GM13977 (cell line): Measurements from ENCODE around the gene HEY2.
"Not testable (repeated sequence)": the region's sequence is repeated elsewhere in the genome, so short reads cannot be mapped to it uniquely, and the experiment has no call there.

ENCODE experiments used
- DNase-seq: peaks from one replicate; pipeline ENCODE4 v3.0.0; 2012; ENCODE audit warnings: low spot score
- in situ Hi-C: fragments of 300-500 bp; cut with MboI; formaldehyde crosslinking; loops from one replicate; pipeline ENCODE4 v1.12.0; 2022; ENCODE audit warnings: low sequenced_read_pairs, low pct_unique_long_range_greater_than_20kb, mixed read lengths, inconsistent platforms; ENCODE audit not compliant: unreplicated experiment
- TF ChIP-seq, protein P1 (sequence below): IDR thresholded peaks from 2 replicates; pipeline ENCODE4 v1.5.1; 2012; ENCODE audit warnings: mild to moderate bottlenecking, control low read depth; ENCODE audit not compliant: insufficient read depth; ENCODE audit errors: extremely low read depth, missing control alignments

HEY2 gene

GRCh38 chr6:125764121-125764671, 14.8 kb downstream of the HEY2 start:
- in situ Hi-C loops, result no loop called here
- TF ChIP-seq, protein P1, sequence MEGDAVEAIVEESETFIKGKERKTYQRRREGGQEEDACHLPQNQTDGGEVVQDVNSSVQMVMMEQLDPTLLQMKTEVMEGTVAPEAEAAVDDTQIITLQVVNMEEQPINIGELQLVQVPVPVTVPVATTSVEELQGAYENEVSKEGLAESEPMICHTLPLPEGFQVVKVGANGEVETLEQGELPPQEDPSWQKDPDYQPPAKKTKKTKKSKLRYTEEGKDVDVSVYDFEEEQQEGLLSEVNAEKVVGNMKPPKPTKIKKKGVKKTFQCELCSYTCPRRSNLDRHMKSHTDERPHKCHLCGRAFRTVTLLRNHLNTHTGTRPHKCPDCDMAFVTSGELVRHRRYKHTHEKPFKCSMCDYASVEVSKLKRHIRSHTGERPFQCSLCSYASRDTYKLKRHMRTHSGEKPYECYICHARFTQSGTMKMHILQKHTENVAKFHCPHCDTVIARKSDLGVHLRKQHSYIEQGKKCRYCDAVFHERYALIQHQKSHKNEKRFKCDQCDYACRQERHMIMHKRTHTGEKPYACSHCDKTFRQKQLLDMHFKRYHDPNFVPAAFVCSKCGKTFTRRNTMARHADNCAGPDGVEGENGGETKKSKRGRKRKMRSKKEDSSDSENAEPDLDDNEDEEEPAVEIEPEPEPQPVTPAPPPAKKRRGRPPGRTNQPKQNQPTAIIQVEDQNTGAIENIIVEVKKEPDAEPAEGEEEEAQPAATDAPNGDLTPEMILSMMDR, result no peak
- DNase-seq, result no peak

DNA sequence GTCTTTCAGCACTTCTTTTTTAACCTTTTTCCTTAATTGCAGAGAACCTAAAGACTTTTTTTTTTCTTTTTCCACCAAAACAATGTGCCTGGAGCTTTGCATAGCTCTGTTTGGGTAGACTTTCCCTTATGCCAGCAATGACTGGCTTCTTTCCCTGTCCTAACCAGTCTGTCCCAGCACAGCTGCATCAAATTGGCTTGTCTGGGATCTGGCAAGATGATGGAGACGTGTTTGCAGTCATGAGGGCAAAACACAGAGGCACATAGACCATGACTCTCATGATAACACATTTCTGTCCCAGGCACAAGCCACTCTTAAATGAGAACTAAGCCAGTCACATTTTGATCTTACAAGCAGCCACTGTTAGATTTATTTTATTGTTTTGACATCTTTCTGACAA, 16.5 kb downstream of the HEY2 start:
- no peak for DNase-seq
- in situ Hi-C loops, result no loop called here
- TF ChIP-seq, protein P1, result no peak

GRCh38 chr6:125766641-125767040, 17.2 kb downstream of the HEY2 start:
- no peak for DNase-seq
- in situ Hi-C loops, result no loop called here
- TF ChIP-seq, protein P1, result no peak

DNA sequence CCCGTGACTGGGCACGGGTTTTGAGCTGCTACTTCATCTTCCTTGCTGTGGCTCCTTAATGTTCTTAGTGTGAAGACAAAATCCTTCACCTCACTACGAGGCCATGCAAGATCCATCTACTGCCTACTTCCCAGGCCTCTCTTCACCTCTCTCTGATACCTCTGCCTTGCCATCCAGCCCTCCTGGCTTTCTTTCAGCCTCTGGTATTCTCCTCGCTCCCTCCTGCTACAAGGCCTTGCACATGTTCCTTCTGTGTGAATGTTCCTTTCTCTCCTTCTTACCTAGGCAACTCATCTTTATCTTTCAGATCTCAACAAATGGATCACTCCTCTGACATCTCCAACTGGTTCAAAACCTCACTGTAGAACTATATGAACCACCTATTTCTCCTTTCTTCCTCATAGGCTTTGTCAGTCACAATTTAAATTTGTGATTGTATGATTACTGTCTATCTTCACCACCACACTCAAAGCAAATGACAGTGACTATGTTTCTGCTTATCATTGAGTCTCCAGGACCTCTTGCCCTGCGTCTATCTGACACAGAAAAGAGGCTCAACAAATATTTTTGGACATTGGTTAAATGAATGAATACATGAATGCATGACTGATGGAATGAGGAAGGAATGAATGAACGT, 19.8 kb downstream of the HEY2 start:
- in situ Hi-C loops, result no loop called here
- no peak for DNase-seq
- TF ChIP-seq, protein P1, result no peak

GRCh38 chr6:125773387-125774341, 24.2 kb downstream of the HEY2 start:
- TF ChIP-seq, protein P1, result no peak
- no peak for DNase-seq
- in situ Hi-C loops, result no loop called here

- DNase-seq, in situ Hi-C loops: not testable (repeated sequence)
Observed at GRCh38 chr6:125776107-125776826, 26.8 kb downstream of the HEY2 start.
